ENCODE measurements around the gene EBF3.
A peak's percentile ranks its signal among the peaks of the same experiment; 100 is the strongest.

EBF3 gene

DNA sequence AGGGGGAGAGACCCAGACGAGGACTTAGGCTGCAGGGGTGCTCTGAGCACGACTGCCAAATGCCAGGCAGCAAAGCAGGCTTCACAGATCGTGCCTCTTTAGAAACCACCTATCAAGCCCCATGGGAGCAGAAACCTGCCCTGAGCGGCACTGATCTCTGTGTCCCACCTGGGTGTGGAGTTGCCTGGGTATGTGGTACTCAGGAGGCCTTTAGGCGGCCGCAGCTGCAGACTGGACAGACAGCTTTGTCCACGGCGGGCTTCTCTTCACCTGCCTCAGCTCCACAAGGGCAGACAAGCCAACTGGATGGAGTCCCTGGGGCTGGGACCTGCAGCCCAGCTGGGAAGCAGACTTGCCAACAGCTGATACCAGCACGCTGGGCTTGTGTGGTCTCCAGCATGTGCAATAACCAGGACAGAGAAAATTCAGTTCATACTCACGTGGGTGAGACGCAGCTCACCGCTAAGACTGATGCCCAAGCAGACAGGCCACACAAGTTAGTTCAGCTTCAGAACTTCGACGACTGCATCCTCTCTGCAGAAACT, 163.2 kb downstream of the EBF3 start:
- Histone ChIP-seq H3K4me3 (ENCODE audit: low read length in 2 of 2) (no peak overlapping the region), H3K14ac (ENCODE audit: low read length) (no peak overlapping the region), H3K4me2 (ENCODE audit: insufficient read depth, low read length, poor library complexity, severe bottlenecking) (no peak overlapping the region), H3K9me3 (replicated peaks in 1 of 2; ENCODE audit: control insufficient read depth in 2 of 2, insufficient read depth in 1 of 2, low read depth in 1 of 2, low read length in 2 of 2) (peaks cover 0 to 4% of the 10 kb centered on the region in 2 donors), H2BK15ac (ENCODE audit: low read length) (no peak overlapping the region), H3K27ac (replicated peaks; ENCODE audit: low read length) (no peak overlapping the region), H4K91ac (ENCODE audit: low read depth, low read length, poor library complexity) (no peak overlapping the region), H3K4me1 (ENCODE audit: control insufficient read depth in 2 of 2, insufficient read depth in 1 of 2, low read depth in 1 of 2, low read length in 2 of 2) (peaks cover 0 to 5% of the 10 kb centered on the region in 2 donors), H3K18ac (ENCODE audit: low read length) (peak overlapping the region; percentile 49), H4K8ac (ENCODE audit: low read depth, low read length) (no peak overlapping the region), H3K79me1 (ENCODE audit: low read depth, low read length) (no peaks in the 10 kb centered on the region), H2BK5ac (ENCODE audit: low read length) (peak overlapping the region; percentile 19), H2AFZ (ENCODE audit: low read length) (no peak overlapping the region), H3K36me3 (replicated peaks in 1 of 2; ENCODE audit: control insufficient read depth in 2 of 2, insufficient read depth in 2 of 2, low read length in 2 of 2) (no peaks in the 10 kb centered on the region), H3K4ac (ENCODE audit: low read length) (no peak overlapping the region), H3K9ac (ENCODE audit: low read depth, low read length, poor library complexity) (no peak overlapping the region), H3K27me3 (ENCODE audit: control insufficient read depth in 3 of 3, insufficient read depth in 3 of 3, low read depth in 1 of 3, low read length in 3 of 3) (no peaks in the 10 kb centered on the region), H2BK12ac (ENCODE audit: low read length) (no peak overlapping the region), H3K23ac (ENCODE audit: low read depth, low read length, poor library complexity) (no peak overlapping the region), H2BK120ac (ENCODE audit: low read depth, low read length) (no peak overlapping the region), H2AK5ac (ENCODE audit: low read depth, low read length) (no peak overlapping the region)
- no peak for DNase-seq (ENCODE audit: low spot score)
- WGBS, 2 donors (ENCODE audit: extremely low coverage in 2 of 2, insufficient read length in 2 of 2, insufficient replicate concordance in 1 of 2) = no CpG with 5 or more reads among the region's 14 CpGs

DNA sequence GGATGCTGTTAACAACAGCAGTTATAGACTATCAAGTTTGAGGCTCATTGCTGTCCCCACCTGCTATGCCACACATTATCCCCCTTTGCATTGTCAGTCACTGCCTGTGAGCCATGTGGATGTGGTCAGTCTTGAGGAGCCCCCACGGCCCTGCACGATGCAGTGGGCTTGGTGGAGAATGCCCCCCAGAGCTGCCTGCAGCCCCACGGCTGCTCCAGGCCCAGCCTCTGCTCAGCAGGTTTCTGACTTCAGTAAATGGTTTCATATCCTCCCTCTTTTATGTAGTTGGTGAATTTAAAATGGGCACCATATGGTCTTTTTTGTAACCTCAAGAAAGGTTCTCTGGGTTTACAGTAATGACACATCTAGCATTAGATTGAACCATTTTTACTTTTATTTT, 164.1 kb downstream of the EBF3 start:
- Histone ChIP-seq H2BK15ac (ENCODE audit: low read length) (no peak overlapping the region), H3K4me2 (ENCODE audit: insufficient read depth, low read length, poor library complexity, severe bottlenecking) (no peak overlapping the region), H3K36me3 (replicated peaks in 1 of 2; ENCODE audit: control insufficient read depth in 2 of 2, insufficient read depth in 2 of 2, low read length in 2 of 2) (no peaks in the 10 kb centered on the region), H2AK5ac (ENCODE audit: low read depth, low read length) (no peak overlapping the region), H3K4me3 (ENCODE audit: low read length in 2 of 2) (no peak overlapping the region), H3K4ac (ENCODE audit: low read length) (no peak overlapping the region), H3K23ac (ENCODE audit: low read depth, low read length, poor library complexity) (no peak overlapping the region), H2BK120ac (ENCODE audit: low read depth, low read length) (no peak overlapping the region), H2BK12ac (ENCODE audit: low read length) (no peak overlapping the region), H4K91ac (ENCODE audit: low read depth, low read length, poor library complexity) (no peak overlapping the region), H3K9me3 (replicated peaks in 1 of 2; ENCODE audit: control insufficient read depth in 2 of 2, insufficient read depth in 1 of 2, low read depth in 1 of 2, low read length in 2 of 2) (peaks cover 0 to 2% of the 10 kb centered on the region in 2 donors), H3K14ac (ENCODE audit: low read length) (peak overlapping the region; percentile 59), H3K9ac (ENCODE audit: low read depth, low read length, poor library complexity) (no peak overlapping the region), H3K18ac (ENCODE audit: low read length) (no peak overlapping the region), H4K8ac (ENCODE audit: low read depth, low read length) (no peak overlapping the region), H3K4me1 (ENCODE audit: control insufficient read depth in 2 of 2, insufficient read depth in 1 of 2, low read depth in 1 of 2, low read length in 2 of 2) (peaks cover 0 to 5% of the 10 kb centered on the region in 2 donors), H2BK5ac (ENCODE audit: low read length) (no peak overlapping the region), H3K79me1 (ENCODE audit: low read depth, low read length) (no peaks in the 10 kb centered on the region), H2AFZ (ENCODE audit: low read length) (no peak overlapping the region), H3K27ac (replicated peaks; ENCODE audit: low read length) (no peak overlapping the region), H3K27me3 (ENCODE audit: control insufficient read depth in 3 of 3, insufficient read depth in 3 of 3, low read depth in 1 of 3, low read length in 3 of 3) (no peaks in the 10 kb centered on the region)
- no peak for DNase-seq (ENCODE audit: low spot score)
- WGBS, 2 donors (ENCODE audit: extremely low coverage in 2 of 2, insufficient read length in 2 of 2, insufficient replicate concordance in 1 of 2) = no CpG with 5 or more reads among the region's 3 CpGs

DNA sequence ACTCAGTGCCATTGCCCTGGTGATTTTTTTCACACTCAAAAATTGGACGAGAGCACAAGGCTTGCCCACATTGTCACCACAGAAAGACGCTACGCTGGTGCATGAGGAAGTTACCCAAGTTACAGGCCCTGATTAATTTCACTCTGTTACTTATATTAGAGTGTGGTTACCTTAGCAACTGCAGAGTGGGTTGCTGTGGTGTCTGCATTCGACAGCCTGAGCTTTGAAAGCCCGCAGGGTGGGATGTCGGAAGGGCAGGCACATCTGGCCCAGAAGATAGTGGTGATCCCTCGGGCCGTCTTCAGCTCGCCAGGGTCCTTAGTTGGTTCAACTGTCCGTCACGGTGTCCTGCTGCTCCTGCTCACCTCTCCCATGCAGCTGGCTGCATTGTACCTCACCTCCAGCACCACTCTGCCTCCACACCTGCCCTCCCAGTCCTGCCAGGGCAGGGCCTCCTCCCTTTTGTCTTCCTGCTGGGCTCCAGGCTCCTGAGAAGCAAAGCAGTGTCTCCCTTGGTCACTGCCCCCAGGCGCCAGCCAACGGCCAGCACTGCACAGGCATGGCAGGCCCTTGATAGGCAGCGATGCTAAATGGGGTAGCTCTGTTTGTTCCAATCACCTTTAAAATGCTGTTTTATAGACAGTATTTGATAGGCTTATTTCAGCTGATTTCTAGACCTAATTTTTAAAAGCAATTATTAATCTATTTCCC, 167.2 kb downstream of the EBF3 start:
- no peaks in the 10 kb centered on the region for H3K79me1 ChIP-seq (ENCODE audit: low read depth, low read length)
- no peak overlapping the region for H3K27ac ChIP-seq (replicated peaks; ENCODE audit: low read length)
- H3K4me3 ChIP-seq (ENCODE audit: low read length in 2 of 2) = no peak overlapping the region
- H3K36me3 ChIP-seq (replicated peaks in 1 of 2; ENCODE audit: control insufficient read depth in 2 of 2, insufficient read depth in 2 of 2, low read length in 2 of 2) = peaks cover 0 to 2% of the 10 kb centered on the region in 2 donors
- H2BK12ac ChIP-seq (ENCODE audit: low read length) = no peak overlapping the region
- H3K4me2 ChIP-seq (ENCODE audit: insufficient read depth, low read length, poor library complexity, severe bottlenecking) = no peak overlapping the region
- H3K9ac ChIP-seq (ENCODE audit: low read depth, low read length, poor library complexity) = no peak overlapping the region
- H4K8ac ChIP-seq (ENCODE audit: low read depth, low read length) = no peak overlapping the region
- peaks cover 0 to 4% of the 10 kb centered on the region in 2 donors for H3K9me3 ChIP-seq (replicated peaks in 1 of 2; ENCODE audit: control insufficient read depth in 2 of 2, insufficient read depth in 1 of 2, low read depth in 1 of 2, low read length in 2 of 2)
- H4K91ac ChIP-seq (ENCODE audit: low read depth, low read length, poor library complexity) = no peak overlapping the region
- H3K4me1 ChIP-seq (ENCODE audit: control insufficient read depth in 2 of 2, insufficient read depth in 1 of 2, low read depth in 1 of 2, low read length in 2 of 2) = peaks cover 0 to 6% of the 10 kb centered on the region in 2 donors
- no peaks in the 10 kb centered on the region for H3K27me3 ChIP-seq (ENCODE audit: control insufficient read depth in 3 of 3, insufficient read depth in 3 of 3, low read depth in 1 of 3, low read length in 3 of 3)
- no peak overlapping the region for H3K18ac ChIP-seq (ENCODE audit: low read length)
- no peak overlapping the region for H2BK15ac ChIP-seq (ENCODE audit: low read length)
- no peak overlapping the region for H3K23ac ChIP-seq (ENCODE audit: low read depth, low read length, poor library complexity)
- WGBS, 2 donors (ENCODE audit: extremely low coverage in 2 of 2, insufficient read length in 2 of 2, insufficient replicate concordance in 1 of 2) = no CpG with 5 or more reads among the region's 14 CpGs
- no peak overlapping the region for H2AK5ac ChIP-seq (ENCODE audit: low read depth, low read length)
- no peak overlapping the region for H2BK120ac ChIP-seq (ENCODE audit: low read depth, low read length)
- H2AFZ ChIP-seq (ENCODE audit: low read length) = no peak overlapping the region
- no peak for DNase-seq (ENCODE audit: low spot score)
- no peak overlapping the region for H3K4ac ChIP-seq (ENCODE audit: low read length)
- no peak overlapping the region for H2BK5ac ChIP-seq (ENCODE audit: low read length)
- H3K14ac ChIP-seq (ENCODE audit: low read length) = no peak overlapping the region

DNA sequence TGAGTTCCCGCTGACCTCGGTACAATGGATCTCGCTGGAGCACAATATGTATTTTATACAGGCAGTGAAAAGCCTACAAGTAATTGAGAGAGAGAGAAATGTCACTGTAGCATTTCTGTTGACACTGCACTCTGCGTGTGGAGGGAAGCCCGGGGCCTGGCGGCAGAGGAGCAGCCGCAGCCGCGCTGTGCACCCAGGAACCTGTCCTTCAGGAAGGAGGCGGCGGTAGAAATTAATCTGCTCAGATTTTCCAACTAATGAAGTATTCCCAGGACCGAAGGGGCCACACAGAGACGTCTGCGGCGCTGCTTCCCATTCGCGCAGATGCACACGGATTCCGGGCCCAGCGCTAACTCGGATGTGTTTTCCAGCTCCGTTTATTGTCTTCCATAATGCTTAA, 170.1 kb downstream of the EBF3 start:
- Histone ChIP-seq H3K4me3 (ENCODE audit: low read length in 2 of 2) (no peak overlapping the region), H3K4me2 (ENCODE audit: insufficient read depth, low read length, poor library complexity, severe bottlenecking) (no peak overlapping the region), H3K14ac (ENCODE audit: low read length) (no peak overlapping the region), H3K4ac (ENCODE audit: low read length) (no peak overlapping the region), H3K27ac (replicated peaks; ENCODE audit: low read length) (no peak overlapping the region), H2AFZ (ENCODE audit: low read length) (no peak overlapping the region), H3K18ac (ENCODE audit: low read length) (peak overlapping the region; percentile 30), H2BK5ac (ENCODE audit: low read length) (no peak overlapping the region), H2BK12ac (ENCODE audit: low read length) (no peak overlapping the region), H2BK120ac (ENCODE audit: low read depth, low read length) (no peak overlapping the region), H3K4me1 (ENCODE audit: control insufficient read depth in 2 of 2, insufficient read depth in 1 of 2, low read depth in 1 of 2, low read length in 2 of 2) (peaks cover 0 to 1% of the 10 kb centered on the region in 2 donors), H3K27me3 (ENCODE audit: control insufficient read depth in 3 of 3, insufficient read depth in 3 of 3, low read depth in 1 of 3, low read length in 3 of 3) (no peaks in the 10 kb centered on the region), H2BK15ac (ENCODE audit: low read length) (no peak overlapping the region), H3K36me3 (replicated peaks in 1 of 2; ENCODE audit: control insufficient read depth in 2 of 2, insufficient read depth in 2 of 2, low read length in 2 of 2) (peaks cover 0 to 2% of the 10 kb centered on the region in 2 donors), H4K8ac (ENCODE audit: low read depth, low read length) (no peak overlapping the region), H2AK5ac (ENCODE audit: low read depth, low read length) (no peak overlapping the region), H3K79me1 (ENCODE audit: low read depth, low read length) (no peaks in the 10 kb centered on the region), H3K9me3 (replicated peaks in 1 of 2; ENCODE audit: control insufficient read depth in 2 of 2, insufficient read depth in 1 of 2, low read depth in 1 of 2, low read length in 2 of 2) (peaks cover 0 to 2% of the 10 kb centered on the region in 2 donors), H3K23ac (ENCODE audit: low read depth, low read length, poor library complexity) (no peak overlapping the region), H3K9ac (ENCODE audit: low read depth, low read length, poor library complexity) (no peak overlapping the region), H4K91ac (ENCODE audit: low read depth, low read length, poor library complexity) (no peak overlapping the region)
- no CpG with 5 or more reads among the region's 22 CpGs for WGBS, 2 donors (ENCODE audit: extremely low coverage in 2 of 2, insufficient read length in 2 of 2, insufficient replicate concordance in 1 of 2)
- DNase-seq (ENCODE audit: low spot score) = no peak

All from neuronal stem cell (in vitro differentiated cells).